Stimulated activated CD4-positive, alpha-beta T cell treated with anti-CD3 and anti-CD28 coated beads, Interleukin-15, amount 100 ng/mL, for 48 hours (primary cell): ENCODE measurements around the gene KCNQ5.
"Not testable (repeated sequence)": the region's sequence is repeated elsewhere in the genome, so short reads cannot be mapped to it uniquely, and the experiment has no call there.

ENCODE experiments used
- DNase-seq, 2 donors: peaks; one replicate each; pipeline ENCODE4 v3.0.0-alpha.2; 2020; ENCODE audit warnings: low read depth in 2 of 2

Gene KCNQ5

DNA sequence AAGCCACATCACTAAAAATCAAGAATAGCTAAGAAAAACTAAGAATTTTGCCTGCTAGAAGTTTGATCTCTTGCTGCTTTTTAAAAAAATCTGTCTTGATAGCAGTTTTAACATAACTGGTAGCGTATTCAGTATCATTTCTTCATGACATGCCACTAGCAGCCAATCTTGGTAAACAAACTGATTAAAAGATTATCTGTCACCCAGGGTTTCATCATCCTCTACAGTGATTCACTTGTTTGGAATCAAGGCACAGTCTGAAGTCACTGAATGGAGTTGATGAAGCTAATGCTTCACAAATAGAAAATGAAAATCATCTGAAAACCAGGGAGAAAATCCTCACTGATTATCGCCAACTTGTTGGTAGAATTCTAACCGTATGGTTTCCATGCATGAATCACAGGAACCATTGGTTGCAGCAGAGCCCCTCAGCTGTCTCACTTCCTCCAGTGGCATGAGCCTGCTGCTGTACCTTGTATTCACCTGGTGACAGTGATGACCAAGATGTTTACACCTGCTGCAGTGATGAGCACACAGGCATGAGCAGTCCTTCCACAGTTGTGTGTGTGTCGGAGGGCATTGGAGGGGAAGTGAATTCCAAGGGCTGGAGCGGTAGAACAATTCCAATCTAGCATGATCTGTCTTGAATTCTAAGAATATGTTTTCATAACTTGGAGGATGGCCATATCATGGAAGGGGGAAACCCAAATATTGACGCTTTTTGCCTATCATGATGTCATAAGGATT, 328.4 kb downstream of the KCNQ5 start:
- DNase-seq, result peak in 1 of 2 donors; percentile 0

DNA sequence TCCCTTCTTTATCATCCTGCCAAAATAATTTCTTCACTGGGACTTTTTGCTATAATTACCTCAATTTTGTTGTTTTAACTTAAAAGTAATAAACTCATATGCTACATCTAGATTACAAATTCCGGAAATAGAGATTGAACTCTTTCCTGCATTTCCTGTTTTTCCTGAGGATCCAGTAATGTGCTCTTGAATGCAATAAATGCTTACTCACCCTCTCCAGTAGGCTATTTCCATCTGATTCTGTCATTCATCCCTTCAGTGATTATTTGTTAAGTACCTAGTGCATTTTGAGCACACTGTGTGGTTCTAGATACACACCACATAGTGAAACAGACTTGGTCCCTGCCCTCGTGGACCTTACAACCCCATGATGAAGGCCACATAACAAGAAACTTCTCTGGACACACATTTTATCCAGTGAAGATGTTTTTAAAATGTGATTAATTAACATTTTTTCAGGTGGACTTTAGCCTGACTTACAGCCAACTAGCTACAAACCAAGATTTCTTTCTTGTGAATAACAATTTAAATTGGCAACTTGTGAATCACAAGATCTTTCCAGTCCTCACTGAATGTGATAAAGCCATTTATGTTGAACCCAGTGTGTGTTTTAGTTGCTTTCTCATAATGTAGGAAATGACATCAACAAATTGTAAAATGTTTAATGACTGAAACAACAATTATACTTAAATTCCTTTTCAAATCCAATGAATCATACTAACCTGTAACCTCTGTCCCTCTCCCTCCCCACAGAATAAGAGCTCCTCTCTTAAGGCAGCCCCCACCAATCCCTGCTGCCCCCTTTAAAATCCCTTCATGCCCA, 331.2 kb downstream of the KCNQ5 start:
- DNase-seq, result no peak

GRCh38 chr6:72953971-72954381, 332.1 kb downstream of the KCNQ5 start:
- no peak for DNase-seq

DNA sequence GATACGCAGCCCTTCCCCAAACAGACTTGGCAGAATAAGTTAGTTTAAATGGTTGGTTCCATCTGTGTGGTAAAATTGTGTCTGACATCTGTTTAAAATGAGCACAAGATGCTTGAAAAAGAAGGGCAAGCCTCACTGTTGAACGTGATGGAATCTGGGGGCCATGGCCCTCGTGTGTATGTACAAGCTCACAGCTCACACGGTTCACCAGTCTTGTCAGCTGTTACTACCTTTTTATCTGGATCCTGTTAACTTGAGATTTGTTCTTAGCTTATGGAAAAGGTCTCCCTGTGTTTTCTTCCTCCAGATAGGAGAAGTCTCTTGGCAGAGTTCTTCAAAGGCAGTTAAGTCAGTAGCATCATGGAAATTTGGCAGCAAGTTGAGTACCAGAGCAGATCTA, 332.9 kb downstream of the KCNQ5 start:
- DNase-seq, result no peak

- no peak for DNase-seq
These were observed 333.8 kb downstream of the KCNQ5 start for GRCh38 chr6:72955666-72956065.

- DNase-seq, result no peak
These were observed 334.4 kb downstream of the KCNQ5 start for GRCh38 chr6:72956272-72956671.

- DNase-seq, result no peak
These were observed 338.0 kb downstream of the KCNQ5 start for GRCh38 chr6:72959821-72960220.

- DNase-seq, result no peak
These were observed 342.1 kb downstream of the KCNQ5 start for GRCh38 chr6:72963946-72964345.

- no peak for DNase-seq
These were observed 344.9 kb downstream of the KCNQ5 start for GRCh38 chr6:72966628-72967280.

GRCh38 chr6:72967329-72967728, 345.5 kb downstream of the KCNQ5 start:
- DNase-seq, result no peak

GRCh38 chr6:72968704-72969103, 346.8 kb downstream of the KCNQ5 start:
- no peak for DNase-seq

- no peak for DNase-seq
These were observed 347.8 kb downstream of the KCNQ5 start for GRCh38 chr6:72969666-72970065.

DNA sequence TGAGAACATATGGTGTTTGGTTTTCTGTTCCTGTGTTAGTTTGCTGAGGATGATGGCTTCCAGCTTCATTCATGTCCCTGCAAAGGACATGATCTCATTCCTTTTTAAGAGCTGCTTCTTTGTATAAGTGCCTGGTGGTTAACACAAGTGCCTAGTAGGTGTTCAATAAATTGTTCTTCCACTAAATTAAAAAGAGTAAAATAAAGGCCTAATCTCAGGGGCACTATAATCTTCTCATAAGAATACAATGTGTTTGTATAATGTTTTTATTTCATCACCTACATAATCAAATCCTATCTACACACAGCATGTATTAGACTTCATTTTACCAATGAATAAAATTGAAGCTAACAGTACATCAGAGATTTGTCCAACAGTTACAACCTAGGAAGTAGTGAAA, 350.7 kb downstream of the KCNQ5 start:
- DNase-seq, result no peak

- DNase-seq, result no peak
These were observed 352.4 kb downstream of the KCNQ5 start for GRCh38 chr6:72974276-72974675.

DNA sequence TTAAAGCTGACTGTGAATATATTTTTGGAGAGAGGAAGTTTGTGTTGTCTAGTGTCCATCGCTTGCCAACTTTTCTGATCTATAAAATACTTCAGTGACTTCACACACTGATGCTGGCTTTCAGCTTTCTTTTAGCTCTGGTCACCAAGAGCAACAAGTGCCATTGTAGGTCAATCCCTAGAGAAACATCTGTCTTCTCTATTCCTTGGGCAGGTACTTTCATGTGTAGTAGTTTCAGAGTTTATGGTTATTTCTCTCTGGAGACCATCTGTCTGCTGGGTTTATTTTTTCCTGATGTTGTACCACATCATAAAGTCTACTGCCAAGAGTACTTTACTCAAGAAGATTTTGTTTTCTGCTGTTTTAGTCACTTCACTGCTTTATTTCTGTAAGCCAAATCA, 353.5 kb downstream of the KCNQ5 start:
- no peak for DNase-seq

DNA sequence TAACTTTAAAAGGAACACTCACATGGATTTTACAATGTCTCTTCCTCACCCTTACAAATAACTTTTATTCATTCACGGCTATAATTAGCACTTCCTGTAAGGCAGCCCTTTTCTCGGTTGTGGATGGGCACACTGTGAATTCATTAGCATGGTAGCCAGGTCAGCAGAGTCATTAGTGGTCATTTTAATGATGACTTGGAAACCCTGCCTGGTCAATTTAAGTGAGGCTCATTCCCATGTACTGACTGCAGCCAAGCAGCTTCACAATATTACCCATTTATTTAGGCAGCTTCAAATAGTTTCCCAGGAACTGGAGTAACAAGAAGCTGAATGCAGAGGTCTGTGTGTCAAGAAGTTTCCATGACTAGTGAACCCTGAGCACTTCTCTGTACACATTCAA, 354.6 kb downstream of the KCNQ5 start:
- no peak for DNase-seq

GRCh38 chr6:72977114-72977513, 355.2 kb downstream of the KCNQ5 start:
- no peak for DNase-seq

GRCh38 chr6:72978808-72979207, 356.9 kb downstream of the KCNQ5 start:
- DNase-seq, result not testable (repeated sequence)

DNA sequence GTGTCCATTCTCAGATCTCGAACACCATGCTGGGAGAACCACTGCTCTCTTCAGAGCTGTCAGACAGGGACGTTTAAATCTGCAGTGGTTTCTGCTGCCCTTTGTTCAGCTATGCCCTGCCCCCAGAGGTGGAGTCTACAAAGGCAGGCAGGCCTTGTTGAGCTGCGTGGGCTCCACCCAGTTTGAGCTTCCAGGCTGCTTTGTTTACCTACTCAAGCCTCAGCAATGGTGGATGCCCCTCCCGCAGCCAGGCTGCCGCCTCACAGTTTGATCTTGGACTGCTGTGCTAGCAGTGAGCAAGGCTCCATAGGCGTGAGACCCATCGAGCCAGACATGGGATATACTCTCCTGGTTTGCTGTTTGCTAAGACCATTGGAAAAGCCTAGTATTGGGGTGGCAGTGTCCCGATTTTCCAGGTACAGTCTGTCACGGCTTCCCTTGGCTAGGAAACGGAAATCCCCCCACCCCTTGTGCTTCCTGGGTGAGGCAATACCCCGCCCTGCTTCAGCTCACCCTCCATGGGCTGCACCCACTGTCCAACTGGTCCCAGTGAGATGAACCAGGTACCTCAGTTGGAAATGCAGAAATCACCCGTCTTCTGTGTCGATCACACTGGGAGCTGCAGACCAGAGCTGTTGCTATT, 362.4 kb downstream of the KCNQ5 start:
- DNase-seq, result not testable (repeated sequence)

DNA sequence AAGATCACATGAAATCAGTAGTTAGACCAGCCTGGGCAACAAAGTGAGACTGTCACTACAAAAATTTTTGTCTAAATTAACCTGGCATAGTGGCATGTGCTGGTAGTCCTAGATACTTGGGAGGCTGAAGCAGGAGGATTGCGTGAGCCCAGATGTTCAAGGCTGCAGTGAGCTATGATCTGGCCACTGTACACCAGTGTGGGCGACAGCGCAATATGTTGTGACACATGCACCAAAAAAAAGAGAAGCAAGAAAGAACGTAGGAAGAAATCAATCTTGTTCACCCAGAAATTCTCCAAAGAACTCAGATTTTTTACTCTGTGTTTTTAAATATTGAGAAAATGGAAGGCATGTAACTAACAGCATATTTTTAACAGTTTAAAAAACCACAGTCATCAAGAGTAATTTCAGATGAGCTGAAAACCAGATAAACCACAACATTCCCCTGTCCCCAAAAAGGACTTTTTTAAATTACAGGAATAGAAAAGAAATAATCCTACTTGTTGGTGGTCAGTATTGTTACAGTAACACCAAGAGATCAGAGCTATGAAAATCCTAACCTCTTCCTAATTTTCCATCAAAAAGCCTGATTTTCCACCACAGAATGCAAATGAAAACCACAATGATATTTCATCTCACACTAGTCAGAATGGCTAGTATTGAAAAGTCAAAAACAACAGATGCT, 363.3 kb downstream of the KCNQ5 start:
- DNase-seq, result no peak

DNA sequence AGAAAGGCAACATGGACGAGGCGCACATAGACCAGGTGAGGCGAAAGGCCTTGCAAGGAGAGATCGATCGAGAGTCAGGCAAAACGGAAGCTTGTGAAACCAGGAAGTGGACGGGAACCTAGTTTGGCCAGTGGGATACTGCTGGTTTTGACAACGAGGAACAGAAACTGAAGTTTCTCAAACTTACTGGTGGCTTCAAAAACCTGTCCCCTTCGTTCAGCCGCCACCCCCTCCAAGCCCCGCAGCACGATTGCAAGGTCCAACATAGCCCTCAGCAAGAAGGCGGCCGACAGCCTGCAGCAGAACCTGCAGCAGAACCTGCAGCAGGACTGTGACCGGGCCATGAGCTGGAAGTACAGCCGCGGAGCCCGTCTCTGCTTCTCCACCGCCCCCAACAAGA, 365.4 kb downstream of the KCNQ5 start:
- no peak for DNase-seq

GRCh38 chr6:72999995-73000394, 378.1 kb downstream of the KCNQ5 start:
- no peak for DNase-seq
